ENCODE data around the gene CUX1. TPM values are rescaled to one million over a fixed set of nuclear protein-coding genes. Genes with fewer than 3 reads are reported as not detected.

CUX1 gene
- total and polyA plus RNA-seq, 2 of the 13 experiments (the other 11 are each of a cell fraction or from before 2014, with no cell fraction given): 13.7 to 14.9 TPM

- WGBS (ENCODE audit: low lambda C conversion rate): 97% methylated on average over 9 of the region's 9 CpGs
- ChIA-PET CTCF (ENCODE audit: low intra/inter-chr PET ratio, low total read pairs) (no interaction called here), POLR2A (no interaction called here)
- FAIRE-seq (no peak), ATAC-seq (no peak), DNase-seq (ENCODE audit: low spot score) (no peak)
- Histone ChIP-seq H3K79me2 (ENCODE audit: insufficient read depth, low read length) (no peaks in the 10 kb centered on the region), H3K27ac (ENCODE audit: extremely low read length, insufficient read depth, low read length) (no peak overlapping the region), H2AFZ (ENCODE audit: low read length) (no peak overlapping the region), H3K4me1 (ENCODE audit: insufficient read depth, low read length) (no peaks in the 10 kb centered on the region), H3K4me2 (ENCODE audit: low read depth, low read length) (no peak overlapping the region), H3K9me3 (ENCODE audit: low read length) (no peaks in the 10 kb centered on the region), H3K27me3 (ENCODE audit: control insufficient read depth in 1 of 2, insufficient read depth in 2 of 2, low read length in 2 of 2) (no peaks in the 10 kb centered on the region), H3K4me3 (replicated peaks in 1 of 3; ENCODE audit: insufficient read depth in 1 of 3, low read depth in 2 of 3, low read length in 3 of 3) (no peak overlapping the region), H3K9ac (ENCODE audit: insufficient read depth, low read depth, low read length) (no peak overlapping the region), H3K36me3 (replicated peaks in 1 of 2; ENCODE audit: control insufficient read depth in 1 of 2, insufficient read depth in 2 of 2, low read length in 2 of 2) (peaks cover 4 to 10% of the 10 kb centered on the region in 2 experiments; a peak in 3 of 5 replicates), H4K20me1 (ENCODE audit: insufficient read depth, low read length) (no peaks in the 10 kb centered on the region)
- TF ChIP-seq ZNF121 (CRISPR knock-in tag; IDR thresholded peaks at IDR 0.05) (0 out of 2 replicates have a peak, but pooled peaks have one; percentile 20), ZNF800 (CRISPR knock-in tag; IDR thresholded peaks at IDR 0.05) (no peak)
- intact Hi-C loops (cut with micrococcal nuclease; ENCODE audit: unreplicated experiment) (no loop called here), in situ Hi-C loops (cut with HindIII; ENCODE audit: extremely low pct_ligation_motif_present, low pct_unique_long_range_greater_than_20kb) (no loop called here)
- BruUV-seq (replicated peaks): no TSS peak
Observed at GRCh38 chr7:102221961-102222360, 404.5 kb downstream of the CUX1 start.

GRCh38 chr7:102222445-102222844, 405.0 kb downstream of the CUX1 start:
- WGBS (ENCODE audit: low lambda C conversion rate): 97% methylated on average over 12 of the region's 12 CpGs
- Histone ChIP-seq H3K36me3 (replicated peaks in 1 of 2; ENCODE audit: control insufficient read depth in 1 of 2, insufficient read depth in 2 of 2, low read length in 2 of 2) (peaks cover 5 to 12% of the 10 kb centered on the region in 2 experiments; a peak in 3 of 5 replicates), H3K4me2 (ENCODE audit: low read depth, low read length) (no peak overlapping the region), H3K4me1 (ENCODE audit: insufficient read depth, low read length) (no peaks in the 10 kb centered on the region), H3K4me3 (replicated peaks in 1 of 3; ENCODE audit: insufficient read depth in 1 of 3, low read depth in 2 of 3, low read length in 3 of 3) (no peak overlapping the region), H4K20me1 (ENCODE audit: insufficient read depth, low read length) (no peaks in the 10 kb centered on the region), H3K27me3 (ENCODE audit: control insufficient read depth in 1 of 2, insufficient read depth in 2 of 2, low read length in 2 of 2) (no peaks in the 10 kb centered on the region), H3K27ac (ENCODE audit: extremely low read length, insufficient read depth, low read length) (no peak overlapping the region), H3K9me3 (ENCODE audit: low read length) (no peaks in the 10 kb centered on the region), H3K79me2 (ENCODE audit: insufficient read depth, low read length) (no peaks in the 10 kb centered on the region), H2AFZ (ENCODE audit: low read length) (no peak overlapping the region), H3K9ac (ENCODE audit: insufficient read depth, low read depth, low read length) (no peak overlapping the region)
- TF ChIP-seq HOXA3 (CRISPR knock-in tag; IDR thresholded peaks at IDR 0.05) (no peak), RXRB (CRISPR knock-in tag; IDR thresholded peaks at IDR 0.05; ENCODE audit: borderline replicate concordance) (no peak), MTF1 (CRISPR knock-in tag; IDR thresholded peaks at IDR 0.05) (no peak), DRAP1 (CRISPR knock-in tag; IDR thresholded peaks at IDR 0.05) (no peak), ZNF383 (CRISPR knock-in tag; IDR thresholded peaks at IDR 0.05; ENCODE audit: borderline replicate concordance) (no peak), ZNF562 (CRISPR knock-in tag; IDR thresholded peaks at IDR 0.05; ENCODE audit: borderline replicate concordance) (no peak), ZNF510 (CRISPR knock-in tag; IDR thresholded peaks at IDR 0.05; ENCODE audit: low read depth) (no peak), CEBPB (IDR thresholded peaks at IDR 0.05; ENCODE audit: borderline replicate concordance, low read depth, low read length) (no peak), EED (CRISPR knock-in tag; IDR thresholded peaks at IDR 0.05) (no peak), ZBTB7B (CRISPR knock-in tag; IDR thresholded peaks at IDR 0.05) (no peak), IKZF5 (CRISPR knock-in tag; IDR thresholded peaks at IDR 0.05) (no peak), JUNB (CRISPR knock-in tag; IDR thresholded peaks at IDR 0.05; ENCODE audit: borderline replicate concordance) (no peak), CBX5 (CRISPR knock-in tag; IDR thresholded peaks at IDR 0.05; ENCODE audit: borderline replicate concordance) (no peak)
- intact Hi-C loops (cut with micrococcal nuclease; ENCODE audit: unreplicated experiment) (no loop called here), in situ Hi-C loops (cut with HindIII; ENCODE audit: extremely low pct_ligation_motif_present, low pct_unique_long_range_greater_than_20kb) (no loop called here)
- BruUV-seq (replicated peaks): no TSS peak
- DNase-seq (ENCODE audit: low spot score): no peak
- ChIA-PET POLR2A (no interaction called here), CTCF (ENCODE audit: low intra/inter-chr PET ratio, low total read pairs) (no interaction called here)
- FAIRE-seq: no peak
- ATAC-seq: no peak
